T-helper 2 cell treated with Interferon-gamma antibody and Interleukin-4, amounts not matched to agents 100 ng/mL and 5 ng/mL, for 36 hours (primary cell): ENCODE data around the gene ERC1. TPM values are rescaled to one million over a fixed set of nuclear protein-coding genes. Genes with fewer than 3 reads are reported as not detected.

Source experiments
- intact Hi-C: fragments of 100-400 bp; cut with micrococcal nuclease; formaldehyde crosslinking; loops from one replicate; pipeline ENCODE4 v1.15.1; 2023
- total RNA-seq: library from RNA; stranded (reverse); gene quantifications from 2 replicates; pipeline ENCODE4 v1.2.3, GENCODE V29; 2022

The ERC1 gene
- total RNA-seq, 1 donor from 2014 or later: 51.5 TPM

GRCh38 chr12:1425396-1425729, 434.3 kb downstream of the ERC1 start:
- intact Hi-C loops: no loop called here

- intact Hi-C loops: no loop called here
These were observed 437.6 kb downstream of the ERC1 start for GRCh38 chr12:1428671-1429070.

GRCh38 chr12:1429980-1430379, 439.0 kb downstream of the ERC1 start:
- intact Hi-C loops: no loop called here

- intact Hi-C loops: no loop called here
These were observed 443.4 kb downstream of the ERC1 start for GRCh38 chr12:1434296-1434955.

- intact Hi-C loops: no loop called here
These were observed 444.0 kb downstream of the ERC1 start for GRCh38 chr12:1435044-1435443.

GRCh38 chr12:1435456-1435855, 444.4 kb downstream of the ERC1 start:
- intact Hi-C loops: no loop called here

GRCh38 chr12:1436015-1436414, 445.0 kb downstream of the ERC1 start:
- intact Hi-C loops: no loop called here

GRCh38 chr12:1436981-1437380, 446.0 kb downstream of the ERC1 start:
- intact Hi-C loops: no loop called here

GRCh38 chr12:1439201-1439600, 448.2 kb downstream of the ERC1 start:
- intact Hi-C loops: no loop called here

GRCh38 chr12:1439687-1440086, 448.7 kb downstream of the ERC1 start:
- intact Hi-C loops: no loop called here

- intact Hi-C loops: no loop called here
These were observed 452.6 kb downstream of the ERC1 start for GRCh38 chr12:1443421-1444141.

GRCh38 chr12:1444142-1444516, 453.1 kb downstream of the ERC1 start:
- intact Hi-C loops: no loop called here

GRCh38 chr12:1445807-1446206, 454.8 kb downstream of the ERC1 start:
- intact Hi-C loops: no loop called here

- intact Hi-C loops: no loop called here
These were observed 457.3 kb downstream of the ERC1 start for GRCh38 chr12:1448336-1448735.

- intact Hi-C loops: no loop called here
These were observed 462.8 kb downstream of the ERC1 start for GRCh38 chr12:1453810-1454209.

- intact Hi-C loops: no loop called here
These were observed 465.9 kb downstream of the ERC1 start for GRCh38 chr12:1456885-1457284.

GRCh38 chr12:1457901-1458300, 466.9 kb downstream of the ERC1 start:
- intact Hi-C loops: no loop called here

GRCh38 chr12:1459339-1459738, 468.3 kb downstream of the ERC1 start:
- intact Hi-C loops: no loop called here

GRCh38 chr12:1463073-1463905, 472.3 kb downstream of the ERC1 start:
- intact Hi-C loops: no loop called here

- intact Hi-C loops: no loop called here
These were observed 473.9 kb downstream of the ERC1 start for GRCh38 chr12:1464925-1465324.

GRCh38 chr12:1465990-1466389, 475.0 kb downstream of the ERC1 start:
- intact Hi-C loops: no loop called here

- intact Hi-C loops: no loop called here
These were observed 475.6 kb downstream of the ERC1 start for GRCh38 chr12:1466481-1467154.
